Measurements from ENCODE around the gene ZMYND8.

ZMYND8 gene

GRCh38 chr20:47252879-47253307 lies 103.6 kb downstream of the ZMYND8 start:
- TF ChIP-seq, protein P1, sequence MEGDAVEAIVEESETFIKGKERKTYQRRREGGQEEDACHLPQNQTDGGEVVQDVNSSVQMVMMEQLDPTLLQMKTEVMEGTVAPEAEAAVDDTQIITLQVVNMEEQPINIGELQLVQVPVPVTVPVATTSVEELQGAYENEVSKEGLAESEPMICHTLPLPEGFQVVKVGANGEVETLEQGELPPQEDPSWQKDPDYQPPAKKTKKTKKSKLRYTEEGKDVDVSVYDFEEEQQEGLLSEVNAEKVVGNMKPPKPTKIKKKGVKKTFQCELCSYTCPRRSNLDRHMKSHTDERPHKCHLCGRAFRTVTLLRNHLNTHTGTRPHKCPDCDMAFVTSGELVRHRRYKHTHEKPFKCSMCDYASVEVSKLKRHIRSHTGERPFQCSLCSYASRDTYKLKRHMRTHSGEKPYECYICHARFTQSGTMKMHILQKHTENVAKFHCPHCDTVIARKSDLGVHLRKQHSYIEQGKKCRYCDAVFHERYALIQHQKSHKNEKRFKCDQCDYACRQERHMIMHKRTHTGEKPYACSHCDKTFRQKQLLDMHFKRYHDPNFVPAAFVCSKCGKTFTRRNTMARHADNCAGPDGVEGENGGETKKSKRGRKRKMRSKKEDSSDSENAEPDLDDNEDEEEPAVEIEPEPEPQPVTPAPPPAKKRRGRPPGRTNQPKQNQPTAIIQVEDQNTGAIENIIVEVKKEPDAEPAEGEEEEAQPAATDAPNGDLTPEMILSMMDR (IDR thresholded peaks at IDR 0.05), result no peak

GRCh38 chr20:47251154-47252020 lies 105.1 kb downstream of the ZMYND8 start:
- DNase-seq, result no peak
- Histone ChIP-seq H3K36me3 (peaks cover 28 to 58% (median 53%) of the 10 kb centered on the region in 3 donors), H3K4me1 (peaks cover 0 to 26% (median 16%) of the 10 kb centered on the region in 4 donors), H3K27ac (no peak overlapping the region), H3K27me3 (no peaks in the 10 kb centered on the region), H3K4me3 (no peak overlapping the region), H3K9me3 (no peaks in the 10 kb centered on the region)
- intact Hi-C loops (cut with DNase I; ENCODE audit: low total_unique reads), result no loop called here
- TF ChIP-seq, protein P1 (IDR thresholded peaks at IDR 0.05), result no peak

More at GRCh38 chr20:47252879-47253307, 103.6 kb downstream of the ZMYND8 start:
- intact Hi-C loops (cut with DNase I; ENCODE audit: low total_unique reads), result no loop called here
- no peak for DNase-seq
- H3K27ac ChIP-seq, result no peak overlapping the region
- peaks cover 0 to 37% (median 28%) of the 10 kb centered on the region in 4 donors for H3K4me1 ChIP-seq
- no peaks in the 10 kb centered on the region for H3K27me3 ChIP-seq
- no peak overlapping the region for H3K4me3 ChIP-seq
- peaks cover 17 to 43% (median 38%) of the 10 kb centered on the region in 3 donors for H3K36me3 ChIP-seq
- no peaks in the 10 kb centered on the region for H3K9me3 ChIP-seq

DNA sequence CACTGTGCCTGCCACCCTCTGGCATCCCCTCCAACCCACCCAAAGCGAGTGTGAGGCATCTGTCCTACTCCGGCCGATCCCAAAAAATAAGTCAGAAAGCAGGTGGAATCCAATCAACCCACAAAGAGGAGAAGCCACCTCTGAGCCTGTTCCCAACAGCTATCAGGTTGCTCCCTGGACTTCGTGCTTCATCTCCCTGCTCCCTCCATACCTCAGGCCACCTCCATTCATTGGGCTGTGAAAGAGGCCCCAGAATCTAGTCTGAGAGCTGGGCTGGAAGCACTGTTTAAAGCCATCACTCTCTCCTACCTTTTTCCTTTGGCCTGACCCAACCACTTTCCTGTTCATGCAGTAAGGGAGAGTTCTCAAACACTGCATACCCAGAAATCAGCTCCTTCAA lies 106.1 kb downstream of the ZMYND8 start:
- H3K27ac ChIP-seq, result no peak overlapping the region
- intact Hi-C loops (cut with DNase I; ENCODE audit: low total_unique reads), result no loop called here
- no peak for DNase-seq
- no peak overlapping the region for H3K4me3 ChIP-seq
- H3K9me3 ChIP-seq, result no peaks in the 10 kb centered on the region
- no peaks in the 10 kb centered on the region for H3K27me3 ChIP-seq
- peaks cover 0 to 25% (median 13%) of the 10 kb centered on the region in 4 donors for H3K4me1 ChIP-seq
- H3K36me3 ChIP-seq, result peaks cover 38 to 69% (median 64%) of the 10 kb centered on the region in 3 donors
- TF ChIP-seq, protein P1 (IDR thresholded peaks at IDR 0.05), result no peak

DNA sequence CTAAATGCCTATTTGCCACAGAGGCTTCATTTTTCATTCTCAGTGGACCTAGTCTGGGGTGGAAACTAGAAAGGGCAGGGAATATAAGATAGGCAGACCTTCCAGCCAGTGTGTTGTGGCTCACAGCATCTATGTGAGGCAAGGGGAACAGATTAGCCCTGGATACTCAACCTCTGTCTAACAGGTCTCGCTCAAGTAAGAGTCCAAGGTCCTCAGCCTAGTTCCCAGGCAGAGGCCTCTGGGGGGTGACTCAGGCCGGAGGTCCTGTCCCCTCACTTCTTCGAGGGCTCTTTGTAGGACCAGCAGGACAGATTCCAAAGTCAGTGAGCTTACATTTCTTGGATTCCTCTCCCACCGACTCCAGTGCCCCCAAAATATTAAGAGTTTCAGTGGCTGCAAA lies 106.6 kb downstream of the ZMYND8 start:
- TF ChIP-seq, protein P1 (IDR thresholded peaks at IDR 0.05), result no peak
- Histone ChIP-seq H3K27me3 (no peaks in the 10 kb centered on the region), H3K4me3 (no peak overlapping the region), H3K4me1 (peaks cover 0 to 23% (median 13%) of the 10 kb centered on the region in 4 donors), H3K27ac (no peak overlapping the region), H3K9me3 (no peaks in the 10 kb centered on the region), H3K36me3 (peaks cover 38 to 73% (median 68%) of the 10 kb centered on the region in 3 donors)
- DNase-seq, result no peak
- intact Hi-C loops (cut with DNase I; ENCODE audit: low total_unique reads), result no loop called here

DNA sequence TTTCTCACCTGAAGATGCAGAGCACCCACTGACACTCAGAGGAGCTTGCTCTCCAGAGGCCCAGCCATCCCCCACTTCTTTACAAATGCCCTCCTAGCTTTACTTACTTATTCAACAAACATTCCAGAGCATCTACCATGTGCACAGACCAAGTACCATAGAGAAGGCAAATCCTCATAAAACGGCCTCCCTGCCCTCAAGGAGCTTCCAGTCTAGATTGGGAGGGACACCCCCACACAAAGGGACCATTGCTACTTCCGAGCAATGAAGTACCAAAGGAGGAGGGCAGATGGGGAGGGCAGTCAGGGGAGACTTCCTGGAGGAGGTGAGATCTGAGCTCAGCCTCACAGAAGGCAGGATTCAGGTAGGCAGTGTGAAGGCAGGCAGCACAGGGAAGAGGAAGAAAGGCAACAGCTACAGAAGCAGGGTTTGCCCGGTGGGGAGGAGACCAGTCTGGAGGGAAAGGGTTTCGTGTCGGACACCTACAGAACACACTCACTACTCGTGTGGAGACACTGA lies 108.0 kb downstream of the ZMYND8 start:
- Histone ChIP-seq H3K4me3 (no peak overlapping the region), H3K9me3 (no peaks in the 10 kb centered on the region), H3K27ac (no peak overlapping the region), H3K27me3 (no peaks in the 10 kb centered on the region), H3K4me1 (peaks cover 0 to 11% (median 6%) of the 10 kb centered on the region in 4 donors), H3K36me3 (peaks cover 38 to 78% (median 67%) of the 10 kb centered on the region in 3 donors)
- TF ChIP-seq, protein P1 (IDR thresholded peaks at IDR 0.05), result no peak
- DNase-seq, result no peak
- intact Hi-C loops (cut with DNase I; ENCODE audit: low total_unique reads), result no loop called here
